SK-N-SH (cell line): ENCODE results near the gene MLYCD. TPM values are rescaled to one million over a fixed set of nuclear protein-coding genes. Genes with fewer than 3 reads are reported as not detected.

Experiments
- CTCF ChIA-PET: fragments of 300-600, 350-600 bp; formaldehyde crosslinking; extraction: SDS; loops from one replicate; lab custom pipeline; 2021; lab: Yijun Ruan, JAX
- POLR2A ChIA-PET: fragments of 350-600 bp; sonication (Branson Sonifier 250); formaldehyde crosslinking; extraction: SDS; loops from one replicate; lab custom pipeline; 2020; ENCODE audit warnings: antibody characterized with exemption, inconsistent platforms; lab: Yijun Ruan, JAX
- DNase-seq: peaks from one replicate; pipeline ENCODE4 v3.0.0; 2012
- H2AFZ ChIP-seq: fragments of 200-600 bp; sonication (generic); 2 replicates; pipeline ENCODE4 v1.8.1; 2016; ENCODE audit warnings: antibody characterized with exemption, mild to moderate bottlenecking, low read depth
- H3F3A ChIP-seq: fragments of 200-600 bp; sonication (generic); replicated peaks from 2 replicates; pipeline ENCODE3; 2016; ENCODE audit warnings: antibody characterized with exemption, mild to moderate bottlenecking; ENCODE audit not compliant: insufficient read depth
- H3K27ac ChIP-seq, 2 experiments: fragments of 200-500 bp in 1 of 2; fragments of 200-600 bp in 1 of 2; sonication (Bioruptor generic) in 1 of 2; sonication (generic), shearing (Covaris generic) in 1 of 2; 2 replicates each; pipeline versions ENCODE4 v1.5.1 to v1.6.1; 2014 to 2016; ENCODE audit warnings: low read depth in 2 of 2, inconsistent platforms in 1 of 2, low read length in 1 of 2, mild to moderate bottlenecking in 1 of 2, mixed read lengths in 1 of 2
- H3K27me3 ChIP-seq: fragments of 200-600 bp; sonication (generic), shearing (Covaris generic); 2 replicates; pipeline ENCODE4 v1.6.1; 2016; ENCODE audit warnings: mixed run types; ENCODE audit not compliant: insufficient read depth
- H3K36me3 ChIP-seq, 2 experiments: fragments of 200-500 bp in 1 of 2; fragments of 200-600 bp in 1 of 2; sonication (Bioruptor generic) in 1 of 2; sonication (generic) in 1 of 2; replicated peaks in 1 of 2; 2 replicates each; pipeline versions ENCODE3 to v1.5.1; 2014 to 2016; ENCODE audit warnings: low read length in 1 of 2, mild to moderate bottlenecking in 1 of 2; ENCODE audit not compliant: insufficient read depth in 2 of 2, control insufficient read depth in 1 of 2
- H3K4me1 ChIP-seq, 2 experiments: fragments of 200-500 bp in 1 of 2; fragments of 200-600 bp in 1 of 2; sonication (Bioruptor generic) in 1 of 2; sonication (generic), shearing (Covaris generic) in 1 of 2; 2 replicates each; pipeline versions ENCODE4 v1.5.1 to v1.6.1; 2014 to 2016; ENCODE audit warnings: low read depth in 1 of 2, low read length in 1 of 2, mixed run types in 1 of 2; ENCODE audit not compliant: insufficient read depth in 2 of 2, control insufficient read depth in 1 of 2
- H3K4me2 ChIP-seq: fragments of 200-600 bp; sonication (generic), shearing (Covaris generic); 2 replicates; pipeline ENCODE4 v1.6.1; 2017; ENCODE audit warnings: mixed run types
- H3K4me3 ChIP-seq, 2 experiments: fragments of 200-500 bp in 1 of 2; fragments of 200-600 bp in 1 of 2; sonication (Bioruptor generic) in 1 of 2; sonication (generic), shearing (Covaris generic) in 1 of 2; 2 replicates each; pipeline versions ENCODE4 v1.5.1 to v1.8.1; 2014 to 2016; ENCODE audit warnings: low read depth in 2 of 2, inconsistent platforms in 1 of 2, low read length in 1 of 2, mild to moderate bottlenecking in 1 of 2, mixed read lengths in 1 of 2, moderate library complexity in 1 of 2
- H3K79me2 ChIP-seq: fragments of 200-600 bp; sonication (generic); 2 replicates; pipeline ENCODE4 v1.8.1; 2017; ENCODE audit warnings: mild to moderate bottlenecking; ENCODE audit not compliant: insufficient read depth
- H3K9ac ChIP-seq: fragments of 200-600 bp; sonication (generic); 2 replicates; pipeline ENCODE4 v1.6.1; 2017; ENCODE audit warnings: mixed run types
- H3K9me2 ChIP-seq: fragments of 200-600 bp; sonication (generic); 2 replicates; pipeline ENCODE4 v1.6.1; 2017; ENCODE audit warnings: mixed run types
- H3K9me3 ChIP-seq: fragments of 200-600 bp; sonication (generic); 2 replicates; pipeline ENCODE4 v1.6.1; 2017; ENCODE audit warnings: mixed run types, mild to moderate bottlenecking, moderate library complexity
- H4K20me1 ChIP-seq: fragments of 200-600 bp; sonication (generic); 2 replicates; pipeline ENCODE4 v1.6.1; 2017; ENCODE audit warnings: mild to moderate bottlenecking, mixed run types; ENCODE audit not compliant: insufficient read depth
- EP300 ChIP-seq, 2 experiments: IDR thresholded peaks; 2 replicates each; pipeline versions ENCODE4 v1.4.0 to v1.6.1; 2012; ENCODE audit warnings: borderline replicate concordance in 1 of 2, low read depth in 1 of 2, low read length in 1 of 2
- FOXM1 ChIP-seq: IDR thresholded peaks from 2 replicates; pipeline ENCODE4 v1.4.0; 2012; ENCODE audit warnings: low read depth, mild to moderate bottlenecking
- IRF3 ChIP-seq: fragments of 150-350 bp; IDR thresholded peaks from 2 replicates; pipeline ENCODE4 v1.6.1; 2016; ENCODE audit warnings: mild to moderate bottlenecking, low read depth, low read length
- RFX5 ChIP-seq: IDR thresholded peaks from 2 replicates; pipeline ENCODE4 v1.6.1; 2012; ENCODE audit warnings: mild to moderate bottlenecking, improper control_type of control experiment, low read length
- RXRA ChIP-seq: IDR thresholded peaks from 2 replicates; pipeline ENCODE4 v1.4.0; 2012; ENCODE audit warnings: low read depth, mild to moderate bottlenecking, borderline replicate concordance
- SMC3 ChIP-seq: IDR thresholded peaks from 2 replicates; pipeline ENCODE4 v1.6.1; 2012; ENCODE audit warnings: low read depth, low read length, improper control_type of control experiment
- WGBS: methylation state at CpG from one replicate; pipeline ENCODE4 v1.1.6; 2017; ENCODE audit warnings: low lambda C conversion rate; 5-methylcytosine and 5-hydroxymethylcytosine counted together
- polyA plus RNA-seq, 3 experiments: library from polyadenylated mRNA; depleted of rRNA; stranded (reverse); fragments of >200 nt; gene quantifications; 2 replicates each; pipeline ENCODE4 v1.2.3, GENCODE V29; 2012
- TF ChIP-seq, protein P1 (sequence below): fragments of 200-600 bp; sonication (generic); IDR thresholded peaks from 2 replicates; pipeline ENCODE4 v1.6.1; 2017; ENCODE audit warnings: antibody characterized with exemption, mild to moderate bottlenecking, moderate library complexity
- TF ChIP-seq, protein P2 (sequence below): IDR thresholded peaks from 2 replicates; pipeline ENCODE4 v1.4.0; 2012; ENCODE audit warnings: low read depth, borderline replicate concordance

Gene MLYCD
- polyA plus RNA-seq, 1 of the 3 experiments (the other 2 are of a cell fraction): 2.4 TPM

GRCh38 chr16:83907631-83908250 is 8.8 kb downstream of the MLYCD start:
- H3K9ac ChIP-seq: no peak overlapping the region
- CTCF ChIA-PET: interaction anchor here (0.7 to 0.8 kb wide), 2 partner anchors 18 to 20 kb away, joined by 3 read pairs; no protein-coding TSS in a partner anchor
- TF ChIP-seq, protein P1, sequence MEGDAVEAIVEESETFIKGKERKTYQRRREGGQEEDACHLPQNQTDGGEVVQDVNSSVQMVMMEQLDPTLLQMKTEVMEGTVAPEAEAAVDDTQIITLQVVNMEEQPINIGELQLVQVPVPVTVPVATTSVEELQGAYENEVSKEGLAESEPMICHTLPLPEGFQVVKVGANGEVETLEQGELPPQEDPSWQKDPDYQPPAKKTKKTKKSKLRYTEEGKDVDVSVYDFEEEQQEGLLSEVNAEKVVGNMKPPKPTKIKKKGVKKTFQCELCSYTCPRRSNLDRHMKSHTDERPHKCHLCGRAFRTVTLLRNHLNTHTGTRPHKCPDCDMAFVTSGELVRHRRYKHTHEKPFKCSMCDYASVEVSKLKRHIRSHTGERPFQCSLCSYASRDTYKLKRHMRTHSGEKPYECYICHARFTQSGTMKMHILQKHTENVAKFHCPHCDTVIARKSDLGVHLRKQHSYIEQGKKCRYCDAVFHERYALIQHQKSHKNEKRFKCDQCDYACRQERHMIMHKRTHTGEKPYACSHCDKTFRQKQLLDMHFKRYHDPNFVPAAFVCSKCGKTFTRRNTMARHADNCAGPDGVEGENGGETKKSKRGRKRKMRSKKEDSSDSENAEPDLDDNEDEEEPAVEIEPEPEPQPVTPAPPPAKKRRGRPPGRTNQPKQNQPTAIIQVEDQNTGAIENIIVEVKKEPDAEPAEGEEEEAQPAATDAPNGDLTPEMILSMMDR: no peak
- TF ChIP-seq FOXM1 (no peak), SMC3 (no peak)

DNA sequence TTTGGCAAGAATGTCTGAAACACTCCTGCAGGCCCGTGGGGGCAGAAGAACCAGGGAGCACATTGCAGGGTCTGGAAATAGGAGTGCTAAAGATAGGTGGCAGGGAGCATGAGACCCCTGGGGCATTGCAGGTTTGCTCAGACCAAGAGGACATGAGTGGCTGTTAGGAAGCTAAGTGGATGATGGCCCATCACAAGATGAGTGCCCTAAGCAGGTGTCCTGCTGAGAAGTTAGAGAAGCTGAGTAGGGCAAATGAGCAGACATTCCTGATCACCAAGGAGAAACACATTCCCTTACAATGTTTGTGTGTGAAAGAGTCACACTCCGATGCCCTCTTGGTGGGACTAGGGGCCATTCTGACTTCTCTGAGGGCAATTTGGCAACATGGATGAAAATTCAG is 9.9 kb downstream of the MLYCD start:
- Histone ChIP-seq H4K20me1 (no peaks in the 10 kb centered on the region), H3K4me1 (no peaks in the 10 kb centered on the region), H3F3A (no peaks in the 10 kb centered on the region), H3K4me2 (no peak overlapping the region), H2AFZ (no peak overlapping the region), H3K27ac (no peak overlapping the region), H3K79me2 (peaks cover 8% of the 10 kb centered on the region; the same call in 1 of the 2 replicates), H3K27me3 (no peaks in the 10 kb centered on the region), H3K9ac (no peak overlapping the region), H3K36me3 (peaks cover 8 to 41% of the 10 kb centered on the region in 2 experiments), H3K4me3 (no peak overlapping the region), H3K9me2 (no peaks in the 10 kb centered on the region), H3K9me3 (no peaks in the 10 kb centered on the region)
- DNase-seq: no peak
- POLR2A ChIA-PET: no interaction called here
- CTCF ChIA-PET: interaction anchor here (0.6 to 0.7 kb wide), 2 partner anchors 18 to 1485 kb away, joined by 3 to 4 read pairs; no protein-coding TSS in a partner anchor
- 57% methylated on average over 2 of the region's 2 CpGs for WGBS
- no peak for TF ChIP-seq RFX5
- no peak for TF ChIP-seq RXRA
- TF ChIP-seq EP300 (IDR thresholded peaks at IDR 0.05; ENCODE audit: borderline replicate concordance in 1 of 2, low read depth in 1 of 2, low read length in 1 of 2): no peak
- TF ChIP-seq, protein P2, sequence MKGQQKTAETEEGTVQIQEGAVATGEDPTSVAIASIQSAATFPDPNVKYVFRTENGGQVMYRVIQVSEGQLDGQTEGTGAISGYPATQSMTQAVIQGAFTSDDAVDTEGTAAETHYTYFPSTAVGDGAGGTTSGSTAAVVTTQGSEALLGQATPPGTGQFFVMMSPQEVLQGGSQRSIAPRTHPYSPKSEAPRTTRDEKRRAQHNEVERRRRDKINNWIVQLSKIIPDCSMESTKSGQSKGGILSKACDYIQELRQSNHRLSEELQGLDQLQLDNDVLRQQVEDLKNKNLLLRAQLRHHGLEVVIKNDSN: no peak
- no peak for TF ChIP-seq IRF3

More at GRCh38 chr16:83907631-83908250, 8.8 kb downstream of the MLYCD start:
- Histone ChIP-seq H2AFZ (no peak overlapping the region), H3F3A (no peaks in the 10 kb centered on the region), H3K36me3 (peaks cover 8 to 38% of the 10 kb centered on the region in 2 experiments), H4K20me1 (no peaks in the 10 kb centered on the region), H3K9me3 (no peaks in the 10 kb centered on the region), H3K79me2 (peaks cover 17% of the 10 kb centered on the region; the same call in 1 of the 2 replicates), H3K4me2 (no peak overlapping the region), H3K27me3 (no peaks in the 10 kb centered on the region), H3K4me1 (no peaks in the 10 kb centered on the region), H3K4me3 (no peak overlapping the region), H3K27ac (no peak overlapping the region), H3K9me2 (no peaks in the 10 kb centered on the region)
- POLR2A ChIA-PET: no interaction called here
- no peak for DNase-seq
- 90% methylated on average over 15 of the region's 15 CpGs for WGBS
